HG03175 (cell line): Measurements from ENCODE around the gene MGAT1.
A peak's percentile ranks its signal among the peaks of the same experiment; 100 is the strongest.

ENCODE experiments used
- ATAC-seq: cut with Tn5 transposase; IDR thresholded peaks from one replicate; pipeline ENCODE4 v1.9.1; 2021; ENCODE audit warnings: mild to moderate bottlenecking, moderate library complexity; ENCODE audit not compliant: unreplicated experiment

MGAT1 gene

DNA sequence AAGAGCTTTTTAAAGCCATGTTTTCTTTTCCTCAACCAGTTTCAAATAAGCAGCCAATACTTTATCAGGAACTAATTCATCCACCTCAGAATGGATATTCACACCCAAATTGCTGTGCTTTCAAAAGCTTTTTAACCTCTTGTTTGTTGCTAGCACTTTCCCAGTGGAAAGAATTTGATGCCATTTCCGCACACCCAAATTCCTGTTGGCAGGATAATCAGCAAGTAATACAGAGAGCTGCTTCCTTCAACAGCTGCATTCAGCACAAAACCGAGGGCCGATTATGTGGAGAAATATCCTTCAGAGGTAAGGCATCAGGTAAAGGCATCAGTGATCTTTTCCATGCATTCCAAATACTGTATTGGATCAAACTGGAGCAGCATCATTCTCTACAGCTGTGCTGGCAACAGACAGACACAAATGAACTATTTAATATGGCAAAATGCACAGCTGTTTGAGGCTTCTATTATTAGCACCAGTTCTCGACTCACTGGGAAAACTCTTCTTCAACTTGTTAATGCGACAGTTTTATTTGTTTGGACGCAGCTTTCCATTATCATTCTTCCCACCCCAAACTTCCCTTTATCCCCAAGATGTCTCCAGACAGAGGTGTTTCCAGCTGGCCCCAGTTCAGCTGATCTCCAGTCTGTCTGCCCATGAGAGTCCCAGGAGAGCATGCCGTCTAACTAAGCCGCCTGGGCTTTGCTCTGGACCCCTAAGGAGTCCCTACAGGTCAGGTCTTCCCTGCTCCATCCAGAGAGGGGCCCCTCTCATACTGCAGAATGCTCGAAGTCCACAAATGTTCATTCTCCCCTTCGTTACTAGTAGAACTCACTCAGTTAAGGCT lies 22.2 kb upstream of the MGAT1 start:
- no peak for ATAC-seq

DNA sequence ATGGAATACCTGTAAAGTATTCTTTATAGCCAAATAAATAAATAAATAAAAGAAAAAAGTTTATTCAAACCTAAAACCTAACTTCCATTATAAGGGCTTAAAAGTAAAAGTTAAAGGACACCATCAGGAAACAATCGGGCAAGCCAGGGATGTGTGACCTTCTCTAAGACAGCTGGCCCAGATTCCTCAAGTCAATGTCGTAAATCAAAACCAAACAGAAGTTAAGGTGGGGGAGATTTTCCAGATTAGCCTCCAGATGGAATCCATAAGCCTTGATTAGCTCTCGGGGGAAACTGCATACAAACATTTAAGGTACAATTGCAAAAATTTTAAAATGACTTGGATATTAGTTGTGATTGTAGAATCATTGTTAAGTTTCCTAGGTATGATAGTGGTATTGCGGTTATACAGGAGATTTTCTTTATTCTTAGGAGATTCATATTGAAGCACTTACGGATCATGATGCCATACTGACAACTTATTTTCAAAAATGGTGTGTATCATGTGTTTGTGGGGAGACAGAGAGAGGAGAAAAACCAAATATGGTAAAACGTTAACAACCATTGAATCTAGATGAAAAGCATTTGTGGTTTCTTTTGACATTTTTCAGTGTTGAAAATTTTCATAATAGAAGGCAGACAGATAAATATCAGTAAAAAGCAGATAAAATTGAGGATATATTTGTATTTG lies 21.5 kb upstream of the MGAT1 start:
- ATAC-seq: no peak

DNA sequence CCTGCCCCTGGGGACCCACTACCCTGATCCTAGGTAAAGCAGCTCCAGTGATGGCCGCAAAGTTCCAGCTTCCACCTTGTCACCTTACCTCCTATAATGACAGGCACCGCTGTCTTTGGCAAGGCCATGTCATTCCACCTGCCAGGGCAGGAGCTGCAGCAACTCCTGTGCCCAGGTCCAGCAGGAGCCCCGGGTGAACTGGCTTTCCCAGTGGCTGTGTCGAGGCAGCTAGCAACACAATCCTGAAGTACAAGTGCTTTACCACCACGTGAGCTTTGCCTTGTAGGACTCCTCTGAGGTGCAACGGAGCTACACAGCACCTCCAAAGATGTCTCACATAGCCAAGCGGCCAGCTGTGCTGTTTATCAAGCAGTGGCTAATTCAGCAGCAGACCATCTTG lies 20.7 kb upstream of the MGAT1 start:
- no peak for ATAC-seq

DNA sequence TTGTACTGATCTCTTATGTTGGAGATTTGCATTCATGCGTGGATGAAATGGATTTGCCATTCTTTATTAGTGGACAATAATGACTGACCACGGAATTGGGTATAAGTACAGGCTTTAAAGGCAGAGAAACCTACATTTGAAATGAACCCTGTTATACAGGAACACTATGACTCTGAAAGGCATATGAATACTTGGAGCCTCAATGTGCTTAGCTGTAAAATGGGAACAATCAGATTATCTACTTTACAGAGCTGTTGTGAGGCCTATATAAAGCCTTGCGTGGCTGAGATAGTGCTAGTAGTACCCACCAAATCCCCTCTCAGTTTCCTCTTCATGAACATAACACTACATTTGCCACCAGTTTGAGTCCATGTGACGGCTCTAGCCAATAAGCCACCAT lies 18.9 kb upstream of the MGAT1 start:
- no peak for ATAC-seq

DNA sequence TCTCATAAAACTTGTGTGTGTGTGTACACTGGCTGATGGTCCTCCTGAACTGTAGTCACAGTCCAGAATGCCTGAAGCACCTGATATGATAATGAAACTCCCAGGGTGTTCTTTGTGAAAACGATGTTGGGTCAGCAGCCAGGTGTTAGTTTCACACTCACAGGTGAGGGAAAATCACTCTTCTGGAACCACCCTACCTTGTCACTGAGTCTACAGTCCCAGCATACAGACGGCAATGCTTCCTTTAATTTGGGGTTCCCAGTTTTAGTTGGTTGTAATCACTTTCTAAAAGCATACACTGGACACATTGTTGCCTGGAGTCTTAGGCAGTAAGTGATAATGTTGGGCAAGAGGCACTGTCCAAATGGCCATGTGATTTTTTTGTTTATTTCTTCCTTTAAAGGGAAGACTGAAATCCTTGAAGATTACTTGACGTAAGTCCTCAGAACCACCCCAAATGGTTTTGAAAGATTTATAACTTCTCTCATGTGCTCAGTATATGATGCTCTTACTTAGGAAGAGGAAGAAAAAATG lies 18.2 kb upstream of the MGAT1 start:
- ATAC-seq: peak; percentile 76

DNA sequence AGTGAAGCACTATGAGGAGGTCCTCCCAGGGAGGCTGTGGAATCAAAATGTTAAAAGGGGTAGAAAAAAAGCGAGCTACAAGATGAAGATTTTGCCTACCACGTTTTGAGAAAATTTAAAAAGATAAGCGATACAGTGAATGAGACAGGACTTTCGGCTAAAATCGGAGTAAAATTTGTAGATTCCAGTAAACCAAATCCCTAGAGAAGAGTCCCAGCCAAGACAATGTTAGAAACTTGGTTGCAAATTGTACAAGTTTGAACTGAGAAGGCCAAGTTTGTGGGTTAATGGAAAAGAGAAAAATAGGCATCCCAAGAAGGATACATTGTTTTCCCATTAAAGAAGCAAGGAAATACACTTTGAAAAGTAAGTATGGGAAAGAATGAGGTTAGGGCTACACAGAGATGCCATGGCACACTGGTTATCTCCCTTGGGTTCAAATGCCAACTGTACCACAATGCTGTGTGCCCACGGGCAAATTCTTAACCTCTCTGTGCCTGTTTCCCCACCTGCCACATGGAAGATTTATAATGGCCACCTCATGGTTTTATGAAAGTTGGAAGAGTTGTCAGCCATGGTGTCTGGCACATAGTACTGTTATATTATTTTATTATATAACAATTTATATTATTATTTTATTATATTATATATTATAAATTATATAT lies 16.2 kb upstream of the MGAT1 start:
- no peak for ATAC-seq

DNA sequence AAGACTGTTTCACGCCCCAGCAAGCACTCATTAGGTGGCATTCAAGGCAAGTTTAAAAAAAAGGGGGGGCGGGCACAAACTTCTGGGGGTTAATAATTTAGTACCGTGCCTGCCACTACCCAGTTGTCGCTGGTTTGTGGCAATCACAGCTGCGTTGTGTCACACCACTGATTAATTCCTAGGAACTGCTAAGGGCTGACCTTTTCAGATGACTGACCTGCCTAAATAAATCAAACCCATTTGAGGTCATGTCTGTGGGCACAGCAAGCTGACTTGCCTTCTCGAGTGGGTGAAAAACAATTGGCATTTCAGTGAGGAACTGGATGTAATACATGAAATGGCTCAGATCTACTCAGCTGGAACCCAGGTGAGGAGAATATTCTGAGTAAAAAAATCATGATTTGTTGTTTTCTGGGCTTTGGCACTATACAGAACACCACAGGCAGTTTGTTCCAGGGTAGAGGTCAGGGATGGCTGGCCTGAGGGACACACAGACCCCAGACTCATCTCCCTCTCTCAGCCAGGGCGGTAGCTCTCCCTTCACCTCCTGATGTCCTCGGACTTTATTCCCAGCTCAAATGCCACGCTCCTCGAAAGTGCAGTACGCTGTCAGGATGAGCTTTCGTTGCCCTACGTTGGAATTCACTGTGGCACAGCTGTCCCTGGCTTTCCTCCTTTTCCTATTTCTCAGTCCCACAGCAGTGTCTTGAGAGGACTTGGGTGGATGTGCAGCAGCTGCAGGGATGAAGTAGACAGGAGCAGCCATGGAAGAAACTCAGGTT lies 15.5 kb upstream of the MGAT1 start:
- peak; percentile 38 for ATAC-seq

DNA sequence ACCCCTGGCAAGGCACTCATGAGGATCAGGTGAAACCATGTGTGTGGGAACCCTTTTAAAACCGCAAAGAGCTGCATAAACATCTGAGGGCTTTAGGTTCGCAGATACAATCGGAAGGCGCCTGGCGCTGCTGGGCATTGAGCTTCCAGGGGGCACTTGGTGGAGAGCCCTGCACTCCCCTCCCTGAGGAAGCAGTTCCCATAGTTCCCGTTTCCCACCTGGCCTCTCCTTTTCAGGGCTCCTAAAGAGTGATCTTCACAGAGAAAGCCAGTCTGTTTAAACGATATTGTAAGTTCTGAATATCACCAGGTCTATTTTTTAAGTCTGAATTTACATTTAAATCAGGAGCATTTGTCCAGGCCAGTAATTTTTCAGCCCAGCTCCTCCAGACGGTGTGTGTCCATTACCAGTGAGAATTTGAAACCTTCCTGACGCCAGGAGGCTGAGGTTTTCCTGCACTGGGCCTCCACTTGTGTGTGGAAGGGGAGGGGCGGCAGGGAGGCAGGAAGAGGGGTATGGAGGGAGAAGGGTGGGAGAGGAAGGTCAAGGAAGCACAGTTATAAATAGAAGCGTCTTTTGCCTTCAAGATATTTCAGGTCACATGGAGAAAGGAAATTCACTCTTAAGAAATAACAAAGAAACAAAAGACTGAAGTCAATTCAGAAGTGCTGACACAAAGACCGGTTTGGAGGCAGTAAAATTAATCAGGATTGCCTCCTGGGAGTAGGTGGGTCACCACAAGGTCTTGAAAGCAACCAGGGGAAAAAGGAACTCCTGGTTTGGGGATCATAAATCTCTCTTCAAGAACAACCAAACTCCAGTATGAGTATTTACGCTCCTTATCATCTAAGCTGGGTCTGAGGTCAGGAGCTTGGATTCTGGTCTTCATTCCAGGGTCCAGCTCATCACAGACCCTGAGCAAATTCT lies 14.3 kb upstream of the MGAT1 start:
- no peak for ATAC-seq

DNA sequence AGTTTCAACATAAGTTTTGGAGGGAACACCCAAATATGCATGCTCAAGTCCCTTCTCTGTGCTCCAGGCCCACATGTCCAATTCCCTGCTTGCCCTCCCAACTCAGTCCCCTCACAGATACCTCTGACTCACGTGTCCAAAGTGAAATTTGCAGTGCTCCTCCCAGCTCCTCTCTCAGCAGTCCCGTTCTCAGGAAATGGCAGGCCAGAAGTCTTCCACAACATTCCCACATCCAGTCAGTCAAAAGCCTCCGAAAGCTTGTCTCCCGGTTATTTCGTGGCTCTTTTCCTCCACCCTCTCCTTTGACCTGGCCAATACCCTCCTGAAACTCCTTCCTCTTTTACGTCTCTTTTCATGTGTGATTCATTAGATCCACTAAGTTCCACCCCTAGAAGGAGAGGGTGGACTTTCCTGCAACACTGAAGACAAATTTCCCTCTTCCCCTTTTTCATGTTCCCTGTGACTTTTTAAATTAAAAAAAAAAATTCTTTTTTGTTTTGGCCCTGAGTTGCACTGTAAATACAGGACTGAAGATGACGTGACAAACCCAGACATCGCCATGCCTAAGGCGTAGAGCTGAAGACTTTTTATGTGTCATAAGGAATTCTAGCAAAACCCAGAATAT lies 12.8 kb upstream of the MGAT1 start:
- ATAC-seq: no peak

DNA sequence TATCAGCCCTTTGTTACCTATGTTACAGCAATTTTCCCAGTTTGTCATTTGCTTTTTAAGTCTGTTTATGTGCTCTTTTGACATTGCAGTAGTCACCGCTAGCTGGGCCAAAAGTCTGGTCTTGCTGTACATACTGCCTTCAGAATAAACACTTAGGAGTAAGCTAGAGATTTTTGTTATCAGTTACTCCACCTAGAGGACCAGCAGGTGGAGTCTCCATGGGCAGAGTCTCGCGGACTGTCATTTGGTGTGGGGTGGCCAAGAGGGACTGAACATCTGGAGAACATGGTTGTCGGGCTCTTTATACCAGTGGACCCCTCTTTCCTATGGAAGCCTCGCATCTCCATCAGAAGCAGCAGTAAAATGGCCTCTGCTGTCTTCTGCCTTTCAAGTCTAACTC lies 10.8 kb upstream of the MGAT1 start:
- ATAC-seq: no peak

DNA sequence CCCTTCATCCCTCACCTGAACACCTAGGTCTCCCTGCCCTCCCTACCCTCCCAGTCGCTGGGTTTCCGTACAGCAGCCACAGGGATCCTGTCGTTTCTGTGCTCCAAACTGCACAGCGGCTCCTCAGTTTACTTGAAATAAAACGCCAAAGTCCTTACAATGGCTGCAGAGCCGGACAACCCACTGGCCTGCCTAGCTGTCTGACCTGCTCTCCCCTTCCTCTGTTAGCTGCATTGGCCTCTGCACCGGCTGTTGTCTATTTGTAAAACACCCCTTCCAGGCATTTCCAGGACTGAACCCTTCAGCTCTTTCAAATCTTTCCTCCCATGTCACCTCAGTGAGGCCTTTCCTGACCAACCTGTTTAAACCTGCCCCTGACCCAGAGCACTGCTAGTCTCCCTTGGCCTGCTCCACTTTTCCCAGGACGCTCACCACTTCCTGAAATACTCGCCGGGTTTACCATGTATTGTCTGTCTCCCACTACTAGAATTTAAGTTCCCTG lies 9.1 kb upstream of the MGAT1 start:
- no peak for ATAC-seq

DNA sequence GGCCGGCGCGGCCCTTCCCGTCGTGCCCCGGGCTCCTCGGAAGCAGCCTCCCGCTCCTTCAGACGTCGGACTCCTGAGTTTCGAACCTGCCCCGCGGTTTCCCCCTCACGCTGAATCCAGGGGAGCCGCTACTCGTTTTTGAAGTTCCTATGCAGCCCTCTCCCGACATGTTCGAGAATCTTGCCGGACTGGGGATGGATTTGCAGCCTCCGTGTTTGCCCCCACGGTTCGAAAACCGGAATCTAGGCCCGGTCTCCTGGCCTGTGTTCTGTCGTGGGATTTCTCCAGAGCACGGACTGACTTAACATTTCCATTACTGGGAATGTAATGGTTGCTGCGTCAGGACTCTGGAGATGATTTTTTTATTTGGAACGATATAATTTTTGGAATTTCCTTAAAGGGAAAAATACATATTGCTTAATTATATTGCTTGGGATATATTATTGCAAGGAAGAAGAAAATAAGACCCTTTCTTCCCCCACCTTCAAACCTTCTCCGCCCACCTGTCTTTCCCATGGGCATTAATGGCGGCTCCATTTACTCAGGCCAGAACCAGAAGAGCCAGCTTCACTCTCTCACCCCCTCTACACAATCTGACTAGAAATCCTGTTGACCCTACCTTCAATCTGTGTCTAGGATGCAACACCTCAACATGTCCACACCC lies 8.5 kb upstream of the MGAT1 start:
- ATAC-seq: no peak

DNA sequence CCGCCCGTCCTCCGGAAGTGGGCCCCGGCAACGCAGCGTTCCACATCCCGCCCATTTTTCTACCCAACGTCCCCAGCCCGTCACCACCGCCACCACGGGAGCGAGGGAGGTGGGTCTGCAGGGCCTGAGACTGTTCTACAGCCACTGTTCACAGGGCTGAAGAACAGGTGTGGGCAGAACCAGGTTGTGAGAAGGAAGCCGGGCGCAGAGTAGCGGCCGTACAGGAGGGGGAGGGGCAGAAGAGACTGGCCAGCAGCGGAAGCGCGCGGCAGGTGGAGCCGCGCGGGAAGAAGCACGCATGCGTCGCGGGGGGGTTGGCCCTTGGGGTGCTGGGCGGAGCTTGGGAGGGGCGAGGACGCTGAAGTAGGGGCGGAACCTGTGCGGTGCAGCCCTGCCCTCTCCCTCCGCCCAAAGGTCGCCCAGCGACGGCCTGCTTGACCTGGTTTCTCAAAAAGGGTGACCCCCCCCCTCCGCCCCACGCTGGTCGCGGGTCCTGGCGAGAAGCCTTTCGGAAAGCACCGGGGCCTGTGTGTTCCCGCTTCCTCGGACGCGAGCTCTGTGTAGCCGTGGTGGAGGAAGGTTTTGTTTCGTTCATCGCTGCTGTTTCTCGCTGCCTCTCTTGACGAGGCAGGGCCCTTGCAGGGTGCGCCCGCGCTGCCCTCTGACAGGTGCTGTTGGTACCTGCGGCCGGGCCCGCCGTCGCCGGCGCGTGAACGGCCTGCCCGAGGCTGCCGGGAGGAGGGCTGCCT lies 7.8 kb upstream of the MGAT1 start:
- peak; percentile 74 for ATAC-seq

DNA sequence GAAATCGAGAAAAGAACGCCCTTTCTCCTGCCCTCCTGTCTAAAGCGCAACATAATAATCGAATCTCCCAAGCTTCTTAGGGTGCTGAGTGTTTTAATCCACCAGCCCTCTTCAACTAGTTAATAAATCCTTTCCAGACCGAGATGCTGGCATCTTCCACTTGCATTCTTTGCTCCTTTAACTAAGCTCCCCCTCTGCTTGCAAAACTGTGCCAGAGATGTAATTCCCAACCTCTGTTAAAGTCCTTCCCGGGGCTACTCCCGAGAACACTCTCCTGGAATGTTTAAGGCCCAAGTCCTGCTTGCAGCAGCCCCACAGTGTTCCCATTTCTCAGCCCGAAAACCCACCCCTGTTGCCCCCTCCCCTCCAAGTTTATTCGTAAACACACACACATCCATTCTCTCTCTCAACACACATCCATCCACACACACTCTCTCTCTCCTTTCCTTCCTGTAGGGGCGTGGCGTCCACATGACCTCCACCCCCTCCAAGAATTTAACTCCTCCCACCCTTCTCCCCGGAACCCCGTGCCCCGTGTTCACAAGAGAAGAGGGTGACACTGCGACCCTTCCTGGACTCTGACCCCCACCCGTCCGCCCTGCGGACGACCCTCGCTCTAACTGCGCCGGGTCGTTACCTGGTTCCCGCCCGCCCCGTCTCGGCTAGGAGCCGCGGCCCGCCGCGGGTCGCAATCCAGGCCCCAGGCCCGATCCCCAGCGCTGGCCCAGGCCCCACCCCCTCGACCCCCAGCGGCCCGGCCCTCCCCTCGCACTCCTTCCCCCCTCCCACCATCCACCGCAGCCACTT lies 7.0 kb upstream of the MGAT1 start:
- peak; percentile 65 for ATAC-seq

DNA sequence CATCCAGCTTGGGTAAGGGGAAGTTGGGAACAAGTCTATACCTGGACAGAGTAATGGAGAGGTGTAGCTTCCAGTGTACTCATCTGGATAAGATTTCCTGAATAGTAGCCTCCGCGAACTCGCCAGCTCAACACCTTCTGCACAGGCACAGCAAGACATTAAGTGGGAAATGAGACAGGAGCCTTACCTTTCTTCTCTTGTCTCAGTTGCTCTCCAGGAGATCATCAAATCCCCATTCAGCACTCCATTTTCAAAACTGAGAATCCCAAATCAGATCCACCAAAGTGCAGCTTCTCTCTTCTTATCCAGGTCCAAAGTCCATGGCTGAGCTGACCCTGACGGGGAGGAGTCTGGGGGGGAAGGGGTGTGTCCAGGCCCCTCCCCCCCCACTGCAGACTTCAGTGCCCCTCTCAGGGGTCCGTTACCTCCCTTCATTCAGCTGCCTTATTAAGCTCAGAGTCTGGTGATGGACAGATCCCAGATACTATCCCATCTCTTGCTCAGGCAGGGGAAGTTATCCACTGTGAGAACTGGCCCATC lies 5.9 kb upstream of the MGAT1 start:
- no peak for ATAC-seq

DNA sequence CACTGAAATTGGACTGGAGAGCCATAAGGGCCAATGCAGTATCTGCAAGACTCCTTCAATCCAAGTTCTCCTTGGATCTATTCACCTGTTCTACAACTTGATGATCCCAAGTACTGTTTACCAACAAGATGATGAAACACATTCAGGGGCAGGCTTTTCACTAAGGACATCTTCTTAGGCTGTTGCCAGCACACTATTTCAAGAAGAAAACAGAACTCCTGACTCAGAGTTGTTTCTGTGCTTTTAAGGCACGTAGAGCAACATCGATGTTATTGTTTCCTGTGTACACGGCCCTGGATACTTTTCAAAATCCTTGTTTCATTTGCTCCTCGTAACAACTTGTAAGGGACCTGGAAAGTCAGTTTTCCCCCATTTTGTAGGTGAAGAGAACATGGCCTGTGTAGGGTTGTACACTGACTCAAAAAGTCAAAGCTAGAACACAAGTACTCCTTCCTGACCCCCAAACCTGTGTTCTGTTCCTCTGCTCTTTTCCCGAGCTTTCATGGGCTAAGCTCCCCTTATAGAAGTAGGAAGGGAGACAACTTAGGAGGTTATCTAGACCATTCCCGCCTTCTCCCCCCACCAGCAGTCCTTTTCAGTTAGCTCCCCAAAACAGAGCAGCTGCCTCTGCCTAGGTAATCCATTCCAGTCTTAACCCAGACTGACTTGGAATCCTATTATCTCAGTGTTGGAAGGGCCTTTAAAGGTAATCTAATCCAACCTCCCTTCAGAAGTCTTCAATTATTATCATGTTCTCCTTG lies 5.2 kb upstream of the MGAT1 start:
- ATAC-seq: no peak
